Thyroid gland (tissue), 4 donors: ENCODE data around the gene TMCO2. TPM values are rescaled to one million over a fixed set of nuclear protein-coding genes. Genes with fewer than 3 reads are reported as not detected.

Source experiments
- DNase-seq, 2 donors: peaks; one replicate each; pipeline ENCODE4 v3.0.0-alpha.2; 2019
- H3K27ac ChIP-seq, 3 donors: fragments of 200-600 bp; sonication (generic); 1 replicate in 2 of 3; 2 replicates in 1 of 3; pipeline ENCODE4 v1.5.1; 2016 to 2019; ENCODE audit warnings: mild to moderate bottlenecking in 1 of 3, moderate library complexity in 1 of 3
- H3K27me3 ChIP-seq: fragments of 200-600 bp; sonication (generic); one replicate; pipeline ENCODE4 v1.5.1; 2019
- H3K36me3 ChIP-seq, 2 donors: fragments of 200-600 bp; sonication (generic); one replicate each; pipeline ENCODE4 v1.5.1; 2016 to 2019
- H3K4me1 ChIP-seq, 2 donors: fragments of 200-600 bp; sonication (generic); one replicate each; pipeline ENCODE4 v1.5.1; 2017 to 2019
- H3K4me3 ChIP-seq, 3 donors: fragments of 200-600 bp; sonication (generic); replicated peaks in 1 of 3; 1 replicate in 2 of 3; 2 replicates in 1 of 3; pipeline ENCODE4 v1.5.1; 2016; ENCODE audit warnings: mild to moderate bottlenecking in 1 of 3
- H3K9me3 ChIP-seq: fragments of 200-600 bp; sonication (generic); one replicate; pipeline ENCODE4 v1.5.1; 2017
- POLR2A ChIP-seq, 2 donors: fragments of 450-650 bp; IDR thresholded peaks; one replicate each; pipeline ENCODE4 v1.6.1; 2017; ENCODE audit warnings: antibody characterized with exemption in 2 of 2, mild to moderate bottlenecking in 2 of 2, moderate library complexity in 1 of 2
- WGBS, 2 donors: methylation state at CpG; one replicate each; pipeline ENCODE4 v1.1.5; 2017; 5-methylcytosine and 5-hydroxymethylcytosine counted together
- intact Hi-C: fragments of 100-400 bp; cut with DNase I; formaldehyde crosslinking; loops from one replicate; pipeline ENCODE4 v1.15.1; 2023
- total RNA-seq, 4 donors: library from RNA; depleted of rRNA; stranded (reverse); fragments of >200 nt; gene quantifications; one replicate each; pipeline ENCODE4 v1.2.3, GENCODE V29; 2016
- TF ChIP-seq, protein P1 (sequence below), 6 experiments: fragments of 200-600 bp in 3 of 6; fragments of 450-650 bp in 3 of 6; sonication (generic) in 3 of 6; IDR thresholded peaks; one replicate each; pipeline ENCODE4 v1.5.1; 2016 to 2019; ENCODE audit warnings: antibody characterized with exemption in 6 of 6, mild to moderate bottlenecking in 2 of 6, inconsistent platforms in 1 of 6, moderate library complexity in 1 of 6

Gene TMCO2
- total RNA-seq, 4 donors from 2014 or later, result not detected

DNA sequence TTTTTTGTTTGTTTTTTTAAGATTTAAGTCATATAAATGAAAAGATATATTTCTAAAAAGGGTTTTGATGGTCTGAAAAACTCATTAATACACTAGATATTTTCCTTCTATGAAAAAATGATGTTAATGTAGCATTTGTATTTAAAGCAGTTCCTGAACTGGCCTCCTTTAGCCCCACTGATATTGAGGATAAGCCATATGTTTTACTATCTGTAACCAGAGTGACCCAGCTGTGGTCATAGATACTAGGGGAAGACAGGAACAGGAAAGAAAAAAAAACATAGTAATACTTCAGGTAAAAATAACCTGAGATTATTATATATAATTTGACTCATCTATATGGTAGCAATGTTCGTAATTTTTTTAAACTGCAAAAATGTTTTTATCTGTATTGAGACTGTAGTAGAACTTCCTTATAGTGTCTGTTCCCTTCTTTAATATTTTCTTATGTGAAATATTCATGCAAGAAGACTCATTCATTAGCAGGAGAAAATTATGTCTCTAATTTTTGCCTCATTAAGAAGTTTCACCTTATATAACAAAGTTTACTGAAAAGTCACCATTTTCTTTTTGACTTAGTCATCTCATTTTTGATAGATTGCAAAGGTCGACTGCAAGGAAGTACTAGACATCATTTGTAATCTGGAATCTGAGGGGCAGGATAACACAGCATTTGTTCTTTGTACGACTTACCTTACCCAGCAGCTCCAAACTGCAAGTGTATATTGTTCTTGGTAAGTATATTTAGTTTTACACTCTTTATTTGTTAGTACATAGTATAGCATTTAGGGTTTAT lies 25.6 kb upstream of the TMCO2 start:
- TF ChIP-seq, protein P1, sequence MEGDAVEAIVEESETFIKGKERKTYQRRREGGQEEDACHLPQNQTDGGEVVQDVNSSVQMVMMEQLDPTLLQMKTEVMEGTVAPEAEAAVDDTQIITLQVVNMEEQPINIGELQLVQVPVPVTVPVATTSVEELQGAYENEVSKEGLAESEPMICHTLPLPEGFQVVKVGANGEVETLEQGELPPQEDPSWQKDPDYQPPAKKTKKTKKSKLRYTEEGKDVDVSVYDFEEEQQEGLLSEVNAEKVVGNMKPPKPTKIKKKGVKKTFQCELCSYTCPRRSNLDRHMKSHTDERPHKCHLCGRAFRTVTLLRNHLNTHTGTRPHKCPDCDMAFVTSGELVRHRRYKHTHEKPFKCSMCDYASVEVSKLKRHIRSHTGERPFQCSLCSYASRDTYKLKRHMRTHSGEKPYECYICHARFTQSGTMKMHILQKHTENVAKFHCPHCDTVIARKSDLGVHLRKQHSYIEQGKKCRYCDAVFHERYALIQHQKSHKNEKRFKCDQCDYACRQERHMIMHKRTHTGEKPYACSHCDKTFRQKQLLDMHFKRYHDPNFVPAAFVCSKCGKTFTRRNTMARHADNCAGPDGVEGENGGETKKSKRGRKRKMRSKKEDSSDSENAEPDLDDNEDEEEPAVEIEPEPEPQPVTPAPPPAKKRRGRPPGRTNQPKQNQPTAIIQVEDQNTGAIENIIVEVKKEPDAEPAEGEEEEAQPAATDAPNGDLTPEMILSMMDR (IDR thresholded peaks at IDR 0.05), result no peak
- TF ChIP-seq POLR2A (IDR thresholded peaks at IDR 0.05), result no peak
- intact Hi-C loops, result no loop called here
- 84 to 87% methylated on average over 3 of the region's 3 CpGs for WGBS, 2 donors
- DNase-seq, result no peak
- Histone ChIP-seq H3K4me1 (no peaks in the 10 kb centered on the region), H3K4me3 (no peak overlapping the region), H3K27ac (no peak overlapping the region), H3K9me3 (no peaks in the 10 kb centered on the region), H3K36me3 (no peaks in the 10 kb centered on the region), H3K27me3 (no peaks in the 10 kb centered on the region)

DNA sequence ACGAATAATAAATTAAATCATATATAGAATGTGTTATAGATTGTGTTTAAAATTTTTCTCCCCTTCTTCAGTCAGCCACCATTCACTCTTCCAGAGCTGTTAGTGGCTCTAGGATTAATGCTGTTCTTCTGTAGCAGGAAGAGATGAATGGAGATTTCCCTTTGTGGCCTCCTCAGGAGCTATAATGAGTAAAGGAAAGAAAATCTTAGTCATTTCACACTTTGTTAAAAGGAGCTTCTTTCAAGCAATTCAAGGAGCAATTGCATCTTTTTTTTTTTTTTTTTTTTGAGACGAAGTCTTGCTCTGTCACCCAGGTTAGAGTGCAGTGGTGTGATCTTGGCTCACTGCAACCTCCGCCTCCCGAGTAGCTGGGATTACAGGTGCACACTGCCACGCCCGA lies 23.7 kb upstream of the TMCO2 start:
- no peaks in the 10 kb centered on the region for H3K36me3 ChIP-seq
- H3K27ac ChIP-seq, result no peak overlapping the region
- 89 to 93% methylated on average over 6 of the region's 6 CpGs for WGBS, 2 donors
- TF ChIP-seq POLR2A (IDR thresholded peaks at IDR 0.05), result no peak
- TF ChIP-seq, protein P1 (IDR thresholded peaks at IDR 0.05), result no peak
- H3K4me3 ChIP-seq, result no peak overlapping the region
- H3K4me1 ChIP-seq, result no peaks in the 10 kb centered on the region
- H3K9me3 ChIP-seq, result no peaks in the 10 kb centered on the region
- no peaks in the 10 kb centered on the region for H3K27me3 ChIP-seq
- intact Hi-C loops, result no loop called here
- no peak for DNase-seq

DNA sequence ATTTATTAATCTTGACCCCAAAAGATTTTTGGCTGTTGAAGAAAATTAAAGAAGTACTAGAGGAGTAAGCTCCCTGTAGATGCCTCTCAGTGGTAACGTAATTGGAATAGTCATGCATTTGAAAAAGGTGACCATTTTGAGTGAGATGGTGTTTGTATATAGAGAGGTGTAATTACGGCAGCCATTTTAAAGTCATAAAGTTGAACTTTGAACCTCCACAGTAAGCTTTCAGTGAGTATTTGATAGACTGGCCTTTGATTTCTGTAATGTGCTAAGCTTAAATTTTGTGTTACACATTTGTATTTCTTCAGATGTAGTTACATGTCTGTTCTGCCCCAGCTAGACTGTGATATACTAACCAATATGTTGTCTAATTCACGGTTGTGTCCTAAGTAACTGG lies 21.5 kb upstream of the TMCO2 start:
- no peaks in the 10 kb centered on the region for H3K27me3 ChIP-seq
- no peaks in the 10 kb centered on the region for H3K36me3 ChIP-seq
- H3K9me3 ChIP-seq, result no peaks in the 10 kb centered on the region
- 94% methylated on average over 3 of the region's 3 CpGs for WGBS, 2 donors
- TF ChIP-seq, protein P1 (IDR thresholded peaks at IDR 0.05), result no peak
- TF ChIP-seq POLR2A (IDR thresholded peaks at IDR 0.05), result no peak
- no peaks in the 10 kb centered on the region for H3K4me1 ChIP-seq
- no peak for DNase-seq
- no peak overlapping the region for H3K27ac ChIP-seq
- no peak overlapping the region for H3K4me3 ChIP-seq
- intact Hi-C loops, result no loop called here

DNA sequence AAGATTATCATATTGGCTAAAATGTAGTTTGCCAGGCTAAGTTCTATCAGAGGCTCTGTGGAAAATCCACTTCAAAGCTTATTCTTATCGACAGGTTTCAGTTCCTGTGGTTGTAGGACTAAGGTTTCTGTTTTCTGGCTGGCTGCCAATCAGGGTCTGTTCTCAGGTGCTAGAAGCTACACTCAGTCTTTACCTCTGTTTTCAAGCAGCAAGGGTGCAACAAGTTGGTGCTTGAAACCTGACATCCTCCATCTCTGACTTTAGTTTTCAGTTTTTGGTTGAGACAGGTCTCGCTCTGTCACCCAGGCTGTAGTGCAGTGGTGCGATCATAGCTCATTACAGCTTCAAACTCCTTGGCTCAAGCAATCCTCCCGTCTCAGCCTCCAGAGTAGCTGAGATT lies 15.3 kb upstream of the TMCO2 start:
- WGBS, 2 donors, result 89 to 93% methylated on average over 4 of the region's 4 CpGs

DNA sequence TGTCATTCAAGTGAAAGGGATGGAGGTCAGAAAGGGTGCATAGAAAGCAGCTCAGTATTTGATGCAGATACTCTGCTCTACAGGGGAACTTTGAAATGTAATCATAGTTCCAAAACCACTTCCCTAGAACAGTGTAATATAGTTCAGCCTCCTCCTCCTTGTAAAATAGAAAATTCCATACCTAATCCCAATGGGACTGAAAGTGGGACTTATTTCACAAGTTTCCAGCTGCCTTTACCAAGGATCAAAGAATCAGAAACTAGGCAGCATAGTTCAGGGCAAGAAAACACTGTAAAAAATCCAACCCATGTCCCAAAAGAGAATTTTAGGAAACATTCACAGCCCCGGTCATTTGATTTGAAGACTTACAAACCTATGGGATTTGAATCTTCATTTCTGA lies 8.1 kb upstream of the TMCO2 start:
- no peaks in the 10 kb centered on the region for H3K9me3 ChIP-seq
- TF ChIP-seq, protein P1 (IDR thresholded peaks at IDR 0.05), result no peak
- no peak for TF ChIP-seq POLR2A (IDR thresholded peaks at IDR 0.05)
- intact Hi-C loops, result loop anchor here (10.0 kb wide), 1 partner anchor 65 kb away; no protein-coding TSS in a partner anchor
- peaks cover 16 to 29% of the 10 kb centered on the region in 2 donors for H3K36me3 ChIP-seq
- no peak overlapping the region for H3K27ac ChIP-seq
- peaks cover 0 to 7% of the 10 kb centered on the region in 2 donors for H3K4me1 ChIP-seq
- H3K4me3 ChIP-seq, result no peak overlapping the region
- H3K27me3 ChIP-seq, result no peaks in the 10 kb centered on the region
- 91% methylated on average over 1 of the region's 1 CpG for WGBS, 2 donors
- DNase-seq, result no peak

More for the DNA sequence above, 15.3 kb upstream of the TMCO2 start:
- no peak for DNase-seq
- intact Hi-C loops, result no loop called here
- H3K4me1 ChIP-seq, result no peaks in the 10 kb centered on the region
- no peaks in the 10 kb centered on the region for H3K27me3 ChIP-seq
- no peak overlapping the region for H3K27ac ChIP-seq
- TF ChIP-seq, protein P1 (IDR thresholded peaks at IDR 0.05), result no peak
- TF ChIP-seq POLR2A (IDR thresholded peaks at IDR 0.05), result no peak
- peaks cover 21 to 30% of the 10 kb centered on the region in 2 donors for H3K36me3 ChIP-seq
- H3K9me3 ChIP-seq, result no peaks in the 10 kb centered on the region
- H3K4me3 ChIP-seq, result no peak overlapping the region
